GM12801 (cell line): ENCODE measurements around the gene RAPGEF4.

ENCODE experiments used
- TF ChIP-seq, protein P1 (sequence below): IDR thresholded peaks from one replicate; pipeline ENCODE4 v1.5.1; 2011; ENCODE audit warnings: control low read depth; ENCODE audit not compliant: insufficient read length; ENCODE audit errors: extremely low read depth

Gene RAPGEF4

DNA sequence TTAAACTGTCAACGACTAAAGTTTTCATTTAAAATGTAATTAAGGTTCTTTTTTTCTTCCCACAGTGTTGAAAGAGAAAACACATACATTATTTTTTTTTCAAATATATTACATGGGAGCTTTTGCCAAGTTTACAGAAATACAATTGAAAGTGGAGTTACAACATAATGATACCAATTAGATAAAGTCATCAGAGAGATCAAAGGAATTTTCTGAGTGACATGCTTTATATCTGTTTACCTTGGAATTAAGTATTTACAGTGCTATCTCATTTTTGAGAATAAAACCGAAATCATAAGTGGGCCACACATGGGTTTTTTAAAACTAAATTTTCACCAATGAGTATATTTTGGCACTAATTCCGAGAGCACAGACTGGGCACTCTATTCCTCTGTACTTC, 165.2 kb downstream of the RAPGEF4 start:
- TF ChIP-seq, protein P1, sequence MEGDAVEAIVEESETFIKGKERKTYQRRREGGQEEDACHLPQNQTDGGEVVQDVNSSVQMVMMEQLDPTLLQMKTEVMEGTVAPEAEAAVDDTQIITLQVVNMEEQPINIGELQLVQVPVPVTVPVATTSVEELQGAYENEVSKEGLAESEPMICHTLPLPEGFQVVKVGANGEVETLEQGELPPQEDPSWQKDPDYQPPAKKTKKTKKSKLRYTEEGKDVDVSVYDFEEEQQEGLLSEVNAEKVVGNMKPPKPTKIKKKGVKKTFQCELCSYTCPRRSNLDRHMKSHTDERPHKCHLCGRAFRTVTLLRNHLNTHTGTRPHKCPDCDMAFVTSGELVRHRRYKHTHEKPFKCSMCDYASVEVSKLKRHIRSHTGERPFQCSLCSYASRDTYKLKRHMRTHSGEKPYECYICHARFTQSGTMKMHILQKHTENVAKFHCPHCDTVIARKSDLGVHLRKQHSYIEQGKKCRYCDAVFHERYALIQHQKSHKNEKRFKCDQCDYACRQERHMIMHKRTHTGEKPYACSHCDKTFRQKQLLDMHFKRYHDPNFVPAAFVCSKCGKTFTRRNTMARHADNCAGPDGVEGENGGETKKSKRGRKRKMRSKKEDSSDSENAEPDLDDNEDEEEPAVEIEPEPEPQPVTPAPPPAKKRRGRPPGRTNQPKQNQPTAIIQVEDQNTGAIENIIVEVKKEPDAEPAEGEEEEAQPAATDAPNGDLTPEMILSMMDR: no peak

DNA sequence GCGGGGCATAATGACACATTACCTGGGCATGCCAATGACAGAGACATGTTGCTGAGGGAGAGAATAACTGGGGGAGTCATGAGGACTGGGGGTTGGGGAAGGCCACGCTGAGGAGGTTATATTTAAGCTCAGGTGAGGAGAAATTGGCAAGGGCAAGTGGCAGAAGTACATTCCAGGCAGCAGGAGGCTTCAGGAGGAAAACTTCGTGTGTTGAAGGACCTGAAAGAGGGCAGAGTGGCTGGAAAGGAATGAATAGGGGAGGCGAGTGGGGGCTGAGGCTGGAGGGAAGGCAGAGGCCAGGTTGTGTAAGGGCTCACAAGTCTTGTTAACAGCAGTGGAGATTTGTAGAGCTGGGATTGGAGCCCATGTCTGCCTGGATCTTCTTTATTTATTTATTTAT, 166.3 kb downstream of the RAPGEF4 start:
- TF ChIP-seq, protein P1: no peak

DNA sequence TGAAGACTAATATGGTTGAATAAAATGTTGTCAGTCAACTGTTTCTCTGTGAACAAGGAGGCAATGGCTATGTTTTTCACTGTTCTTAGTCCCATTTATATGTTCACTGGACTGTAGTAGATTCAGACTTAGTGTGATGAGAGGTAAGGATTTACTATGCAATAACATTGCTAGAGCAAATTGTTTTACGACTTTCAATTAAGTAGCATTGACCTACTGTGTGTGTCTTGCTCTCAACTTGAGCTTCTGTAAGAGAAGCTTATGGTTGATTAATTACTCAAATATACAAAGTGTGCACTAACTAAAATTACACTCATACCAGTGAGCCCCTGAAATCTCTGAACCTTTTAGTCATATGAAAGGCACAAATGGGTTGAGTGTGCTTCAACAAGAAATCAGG, 168.6 kb downstream of the RAPGEF4 start:
- TF ChIP-seq, protein P1: no peak

DNA sequence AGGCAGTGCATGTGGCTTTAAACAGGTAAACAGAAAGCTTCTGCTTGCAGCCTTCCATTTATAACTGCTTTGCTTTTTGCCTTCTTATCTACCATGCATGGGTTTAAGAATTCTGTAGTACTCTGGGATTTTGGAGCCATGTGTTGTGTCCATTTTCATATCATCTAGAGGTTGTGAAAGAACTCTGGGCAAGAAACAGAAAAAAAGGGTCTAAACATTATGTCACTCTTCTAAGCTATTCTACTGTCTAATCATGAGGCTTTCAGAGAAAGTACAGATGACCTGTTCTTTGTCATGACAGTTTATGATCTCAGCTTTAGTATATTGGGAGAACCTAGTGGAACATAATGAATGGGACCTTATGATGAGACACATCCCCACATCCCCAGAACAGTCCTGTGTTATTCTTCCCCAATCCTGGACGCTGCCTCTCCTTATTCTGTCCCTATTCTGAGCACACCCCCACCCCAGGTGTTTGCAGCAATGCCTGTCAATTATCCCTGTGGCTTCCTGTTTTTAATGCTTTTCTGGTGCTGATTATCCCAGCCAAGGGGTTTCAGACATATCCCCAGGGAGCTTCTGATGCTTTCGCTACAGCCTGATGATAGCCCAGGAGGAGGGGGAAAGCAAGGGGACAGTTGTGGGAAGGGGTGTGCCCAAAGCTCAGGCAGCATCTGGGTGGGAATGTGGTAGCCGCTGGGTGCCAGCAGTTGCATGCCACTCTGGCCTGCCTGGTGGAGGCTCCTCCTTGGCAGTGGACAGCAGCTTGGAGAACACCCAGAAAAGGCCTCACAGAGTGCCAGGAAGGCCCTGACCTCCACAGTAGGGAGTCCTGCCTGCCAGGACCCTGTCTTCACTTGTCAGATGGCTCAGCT, 170.5 kb downstream of the RAPGEF4 start:
- TF ChIP-seq, protein P1: no peak

DNA sequence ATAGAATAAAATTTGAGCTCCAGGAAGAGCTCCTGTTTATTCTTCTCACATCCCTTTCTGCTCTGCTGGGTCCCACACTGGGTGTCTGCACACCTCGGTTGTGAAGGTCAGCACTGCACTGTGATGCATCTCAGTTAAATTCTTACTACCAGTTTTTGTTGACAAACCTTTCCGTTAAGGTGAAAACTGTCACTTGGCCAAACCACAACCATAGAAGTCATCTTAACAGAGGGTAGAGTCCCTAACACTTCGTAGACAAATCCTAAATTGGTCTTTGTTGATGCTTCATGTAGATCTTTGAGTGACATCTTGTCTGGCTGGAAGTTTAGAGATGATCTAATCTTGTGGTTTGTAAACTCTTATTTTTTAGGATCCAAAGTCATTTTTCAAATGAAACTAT, 172.6 kb downstream of the RAPGEF4 start:
- TF ChIP-seq, protein P1: no peak

DNA sequence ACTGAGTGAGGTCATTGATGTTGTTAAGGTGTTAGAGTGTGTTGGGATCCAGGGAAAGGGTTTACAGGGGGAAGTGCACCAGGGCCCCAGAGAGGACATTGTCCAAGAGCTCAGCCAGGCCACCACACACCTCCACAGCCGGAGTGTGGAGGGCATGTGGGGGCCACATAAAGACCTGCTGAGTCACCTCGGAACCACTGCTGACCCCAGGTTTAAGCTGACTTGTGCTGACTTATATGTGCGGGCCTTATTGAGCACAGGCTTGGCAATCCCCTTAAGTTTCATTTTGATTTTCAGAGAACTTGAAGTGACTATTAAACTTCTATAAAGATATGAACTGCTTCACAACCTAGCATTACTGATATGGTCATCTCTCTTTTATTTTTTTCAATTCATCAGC, 173.8 kb downstream of the RAPGEF4 start:
- TF ChIP-seq, protein P1: no peak

DNA sequence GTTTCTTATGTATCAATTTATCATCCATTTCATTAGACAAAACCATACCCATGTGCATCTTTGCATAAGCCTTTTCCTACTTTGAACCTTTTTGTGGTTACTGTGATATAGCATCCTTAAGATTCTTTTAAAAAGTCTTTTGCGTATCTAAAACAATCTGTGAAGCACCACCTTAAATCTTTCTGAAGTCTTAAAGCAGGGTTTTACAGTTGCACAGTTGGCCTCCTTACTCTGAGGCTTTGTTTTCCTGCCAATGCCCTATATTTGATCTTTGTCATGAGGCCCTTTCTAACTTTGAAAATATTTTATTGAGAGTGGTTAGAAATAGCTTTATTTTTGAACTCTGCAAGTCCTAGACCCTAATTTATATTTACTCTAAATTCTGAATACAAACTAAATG, 176.6 kb downstream of the RAPGEF4 start:
- TF ChIP-seq, protein P1: no peak
